Gastrocnemius medialis (tissue), 4 donors: Measurements from ENCODE around the gene UROS.

ENCODE experiments used
- POLR2A ChIP-seq, 2 donors: fragments of 450-650 bp; IDR thresholded peaks; one replicate each; pipeline ENCODE4 v1.6.1; 2017; ENCODE audit warnings: antibody characterized with exemption in 2 of 2, mild to moderate bottlenecking in 2 of 2, moderate library complexity in 2 of 2
- TF ChIP-seq, protein P1 (sequence below), 5 experiments: fragments of 450-650 bp in 3 of 5; fragments of 200-600 bp in 2 of 5; sonication (generic) in 2 of 5; IDR thresholded peaks in 4 of 5; conservative IDR thresholded peaks in 1 of 5; 1 replicate in 4 of 5; 2 replicates in 1 of 5; pipeline ENCODE4 v1.5.1; 2016 to 2019; ENCODE audit warnings: antibody characterized with exemption in 5 of 5, mild to moderate bottlenecking in 3 of 5, moderate library complexity in 3 of 5

DNA sequence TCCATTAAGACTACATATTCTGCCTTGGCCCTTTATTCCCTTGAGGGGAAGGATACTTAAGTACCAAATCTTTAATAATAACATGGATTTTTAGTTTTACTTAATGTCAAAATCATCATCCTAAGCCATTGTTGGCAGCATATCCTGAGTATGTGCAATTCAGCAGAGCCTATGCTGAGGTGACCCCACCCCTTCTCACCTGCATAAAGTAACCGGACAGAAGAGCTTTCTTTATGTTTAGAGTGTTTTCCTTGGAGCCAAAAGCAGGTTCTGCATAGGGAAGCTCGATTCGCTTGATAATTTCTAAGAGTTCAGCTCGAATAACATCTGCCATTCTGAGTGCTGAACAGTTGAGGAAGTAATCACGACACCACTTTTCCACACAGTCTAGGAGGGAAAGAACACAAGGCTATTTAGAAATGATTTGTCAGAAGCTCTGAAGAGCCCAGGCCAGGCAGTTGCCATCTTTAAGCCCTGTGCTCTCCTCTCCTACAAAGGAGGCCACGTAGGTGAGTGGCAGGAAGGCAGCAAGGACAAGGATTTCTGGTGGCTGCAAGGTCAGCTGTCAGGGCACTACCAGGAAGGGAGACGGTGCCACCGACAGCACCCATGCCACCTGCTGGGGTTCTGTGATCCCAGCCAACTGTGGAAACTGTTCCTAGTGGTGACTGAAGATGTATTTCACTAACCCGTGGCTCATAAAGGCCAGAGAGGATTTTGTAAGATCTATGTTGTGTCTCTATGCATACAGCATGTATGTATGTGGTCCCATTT, 15.9 kb upstream of the UROS start:
- TF ChIP-seq, protein P1, sequence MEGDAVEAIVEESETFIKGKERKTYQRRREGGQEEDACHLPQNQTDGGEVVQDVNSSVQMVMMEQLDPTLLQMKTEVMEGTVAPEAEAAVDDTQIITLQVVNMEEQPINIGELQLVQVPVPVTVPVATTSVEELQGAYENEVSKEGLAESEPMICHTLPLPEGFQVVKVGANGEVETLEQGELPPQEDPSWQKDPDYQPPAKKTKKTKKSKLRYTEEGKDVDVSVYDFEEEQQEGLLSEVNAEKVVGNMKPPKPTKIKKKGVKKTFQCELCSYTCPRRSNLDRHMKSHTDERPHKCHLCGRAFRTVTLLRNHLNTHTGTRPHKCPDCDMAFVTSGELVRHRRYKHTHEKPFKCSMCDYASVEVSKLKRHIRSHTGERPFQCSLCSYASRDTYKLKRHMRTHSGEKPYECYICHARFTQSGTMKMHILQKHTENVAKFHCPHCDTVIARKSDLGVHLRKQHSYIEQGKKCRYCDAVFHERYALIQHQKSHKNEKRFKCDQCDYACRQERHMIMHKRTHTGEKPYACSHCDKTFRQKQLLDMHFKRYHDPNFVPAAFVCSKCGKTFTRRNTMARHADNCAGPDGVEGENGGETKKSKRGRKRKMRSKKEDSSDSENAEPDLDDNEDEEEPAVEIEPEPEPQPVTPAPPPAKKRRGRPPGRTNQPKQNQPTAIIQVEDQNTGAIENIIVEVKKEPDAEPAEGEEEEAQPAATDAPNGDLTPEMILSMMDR (IDR thresholded peaks at IDR 0.05 in 4 of 5, conservative IDR thresholded peaks at IDR 0.05 in 1 of 5), result no peak
- TF ChIP-seq POLR2A (IDR thresholded peaks at IDR 0.05), result no peak
